ENCODE data around the gene TRPM2.
"Not testable (repeated sequence)": the region's sequence is repeated elsewhere in the genome, so short reads cannot be mapped to it uniquely, and the experiment has no call there.

Gene TRPM2

DNA sequence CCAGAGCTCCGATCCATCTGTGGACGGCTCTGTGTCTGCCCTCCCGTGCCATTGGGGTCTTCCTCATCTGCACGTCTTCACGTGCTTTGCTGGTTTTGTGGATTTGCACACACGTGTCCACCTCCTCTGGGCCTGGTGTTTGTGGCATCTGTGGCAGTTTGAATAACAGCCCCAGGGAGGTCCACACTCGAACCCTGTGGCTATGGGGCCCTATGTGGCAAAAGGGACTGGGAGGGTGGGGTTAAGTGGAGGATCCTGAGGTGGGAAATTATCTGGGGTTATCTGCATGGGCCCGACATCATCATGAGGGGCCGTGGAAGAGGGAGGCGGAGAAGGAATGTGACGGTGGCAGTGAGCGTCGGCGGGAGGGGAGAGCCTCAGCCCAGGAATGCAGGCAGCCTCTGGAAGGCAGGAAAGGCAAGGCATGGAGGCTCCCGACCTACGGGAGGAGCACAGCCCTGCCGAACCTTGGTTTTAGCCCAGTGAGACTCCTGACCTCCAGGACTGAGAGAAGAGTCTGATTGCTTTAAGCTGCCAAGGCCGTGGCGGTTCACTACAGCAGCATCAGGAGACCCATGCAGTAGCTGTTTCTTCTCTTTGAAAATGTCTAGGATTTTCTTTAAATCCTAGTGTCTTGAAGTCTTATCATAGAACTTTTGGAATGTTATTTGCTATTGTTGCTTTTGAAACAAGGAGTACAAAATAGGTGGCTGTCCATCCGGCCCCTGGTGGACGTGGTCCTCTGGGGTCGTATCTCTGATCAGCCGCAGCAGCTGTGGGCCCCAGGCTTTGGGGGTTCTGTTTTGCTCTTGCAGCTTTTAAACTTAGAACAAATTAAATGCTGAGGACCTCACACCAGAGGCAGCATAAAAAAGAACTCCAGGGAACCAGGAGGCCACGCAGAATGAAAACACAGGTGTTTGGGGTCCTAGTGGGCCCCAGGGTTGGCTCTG is 61.9 kb downstream of the TRPM2 start:
- DNase-seq (ENCODE audit: low read depth), result no peak

DNA sequence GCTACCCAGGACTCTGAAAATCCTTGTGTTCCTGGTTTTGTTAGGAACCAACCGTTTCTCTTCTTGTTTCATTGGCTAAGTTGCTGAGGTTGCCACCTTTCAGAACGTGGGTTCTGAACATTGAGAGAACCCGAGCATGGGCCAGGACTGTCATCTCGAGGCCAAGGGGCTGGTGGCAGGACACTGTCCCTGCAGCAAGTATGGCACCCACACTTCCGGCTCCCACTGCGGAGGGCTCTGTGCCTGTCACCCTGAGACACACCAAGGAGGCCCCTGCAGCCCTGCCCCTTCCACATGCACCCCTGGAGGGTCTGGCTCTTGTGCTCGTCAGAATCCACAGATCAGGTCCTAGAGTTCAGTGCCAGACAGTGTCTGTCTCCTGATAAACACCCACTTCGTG is 62.8 kb downstream of the TRPM2 start:
- no peak for DNase-seq (ENCODE audit: low read depth)

DNA sequence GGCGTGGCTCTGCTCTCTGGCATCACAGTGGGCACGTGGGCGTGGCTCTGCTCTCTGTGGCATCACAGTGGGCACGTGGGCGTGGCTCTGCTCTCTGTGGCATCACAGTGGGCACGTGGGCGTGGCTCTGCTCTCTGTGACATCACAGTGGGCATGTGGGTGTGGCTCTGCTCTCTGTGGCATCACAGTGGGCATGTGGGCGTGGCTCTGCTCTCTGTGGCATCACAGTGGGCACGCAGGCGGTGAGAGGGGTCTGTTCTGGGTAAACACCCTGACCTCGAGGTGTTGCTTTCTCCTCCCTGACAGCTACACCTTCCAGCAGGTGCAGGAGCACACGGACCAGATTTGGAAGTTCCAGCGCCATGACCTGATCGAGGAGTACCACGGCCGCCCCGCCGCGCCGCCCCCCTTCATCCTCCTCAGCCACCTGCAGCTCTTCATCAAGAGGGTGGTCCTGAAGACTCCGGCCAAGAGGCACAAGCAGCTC is 64.2 kb downstream of the TRPM2 start:
- DNase-seq (ENCODE audit: low read depth), result not testable (repeated sequence)

DNA sequence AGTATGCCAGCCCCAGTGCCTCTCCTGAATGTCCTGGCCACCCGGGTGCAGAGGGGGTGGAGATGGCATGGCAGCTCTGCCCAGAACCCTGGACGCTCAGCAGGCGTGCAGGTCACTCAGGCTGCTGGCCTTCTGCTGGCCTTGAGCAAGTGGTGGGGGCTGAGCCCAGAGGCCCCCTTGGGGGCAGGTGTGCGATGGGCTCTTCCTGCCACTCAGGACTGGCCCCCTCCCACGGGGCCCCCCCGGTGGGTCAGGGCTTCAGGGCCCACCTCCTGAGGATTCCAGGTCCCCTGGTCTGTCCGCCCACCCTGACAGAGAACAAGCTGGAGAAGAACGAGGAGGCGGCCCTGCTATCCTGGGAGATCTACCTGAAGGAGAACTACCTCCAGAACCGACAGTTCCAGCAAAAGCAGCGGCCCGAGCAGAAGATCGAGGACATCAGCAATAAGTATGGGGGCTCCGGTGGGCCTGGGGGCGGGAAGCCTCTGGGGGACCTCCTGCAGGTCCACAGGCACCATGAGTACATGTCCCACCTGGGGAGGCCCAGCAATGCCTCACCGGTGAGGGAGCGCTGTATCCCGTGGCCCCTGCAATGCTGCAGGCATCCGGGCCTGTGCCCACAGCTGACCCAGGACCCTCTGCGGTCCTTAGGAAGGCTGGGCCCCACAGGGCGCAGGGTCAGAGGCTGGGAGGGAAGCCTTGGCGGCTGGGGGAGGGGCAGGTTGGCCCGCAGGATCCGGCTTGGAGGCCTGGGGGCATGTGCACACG is 64.9 kb downstream of the TRPM2 start:
- no peak for DNase-seq (ENCODE audit: low read depth)

DNA sequence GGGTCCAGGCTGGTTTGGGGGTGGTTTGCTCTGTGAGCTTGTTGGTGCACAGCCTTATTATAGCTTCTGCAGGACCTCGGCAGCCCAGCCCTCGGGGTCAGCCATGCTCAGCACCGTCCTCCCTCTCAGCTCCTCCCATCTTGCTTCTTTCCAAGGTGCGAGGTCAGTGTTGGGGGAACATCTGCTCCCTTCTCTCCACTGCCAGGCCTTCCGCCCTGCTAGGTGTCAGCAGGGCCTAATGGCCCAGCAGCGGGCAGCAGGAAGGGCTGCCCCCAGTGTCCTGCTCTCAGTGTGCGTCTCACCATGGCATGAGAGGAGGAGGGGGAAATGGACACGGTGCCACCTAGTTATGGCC is 65.4 kb downstream of the TRPM2 start:
- DNase-seq (ENCODE audit: low read depth), result no peak

DNA sequence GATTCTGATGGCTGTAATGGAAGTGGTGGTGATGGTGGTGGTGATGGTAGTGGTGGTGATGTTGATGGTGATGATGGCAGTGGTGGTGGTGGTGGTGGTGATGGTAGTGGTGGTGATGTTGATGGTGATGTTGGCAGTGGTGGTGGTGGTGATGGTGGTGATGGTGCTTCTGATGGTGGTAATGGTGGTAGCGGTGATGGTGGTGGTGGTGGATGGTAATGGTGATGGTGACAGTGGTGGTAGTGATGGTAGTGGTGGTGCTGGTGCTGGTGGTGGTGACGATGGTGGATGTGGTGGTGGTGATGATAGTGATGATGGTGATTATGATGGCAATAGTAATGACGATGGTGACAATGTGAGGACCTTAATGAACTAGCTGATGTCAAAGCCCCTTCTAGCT is 66.3 kb downstream of the TRPM2 start:
- no peak for DNase-seq (ENCODE audit: low read depth)

DNA sequence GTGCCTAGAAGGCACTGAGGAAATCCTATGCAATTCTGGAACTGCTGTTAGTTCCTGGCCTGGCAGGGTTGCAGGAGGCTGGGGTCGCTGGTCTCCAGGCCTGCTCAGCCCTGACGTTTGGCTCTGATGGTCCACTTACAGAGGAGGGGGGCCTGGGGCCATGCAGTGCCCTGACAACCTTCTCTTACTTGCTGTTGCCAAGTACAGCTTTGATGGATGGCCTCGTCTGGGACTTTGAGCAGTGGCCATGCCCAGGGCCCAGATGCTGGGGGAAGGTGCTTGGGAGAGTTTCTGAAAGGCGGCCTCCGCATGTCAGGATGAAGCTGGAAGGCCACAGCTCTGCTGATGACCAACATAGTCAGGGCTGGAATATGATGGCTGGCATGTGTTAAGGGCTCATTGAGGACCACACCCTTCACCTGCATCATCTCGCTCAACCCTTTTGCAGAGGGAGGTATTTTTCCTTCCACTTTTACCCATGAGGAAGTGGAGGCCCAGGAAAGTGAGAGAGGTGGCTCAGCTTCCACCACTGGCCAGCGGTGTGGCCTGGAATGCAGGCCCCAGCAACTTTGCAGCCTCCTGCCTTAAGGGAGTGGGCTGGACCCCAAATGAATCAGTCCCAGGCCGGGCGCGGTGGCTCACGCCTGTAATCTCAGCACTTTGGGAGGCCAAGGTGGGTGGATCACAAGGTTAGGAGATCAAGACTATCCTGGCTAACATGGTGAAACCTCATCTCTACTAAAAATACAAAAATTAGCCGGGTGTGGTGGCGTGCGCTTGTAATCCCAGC is 67.2 kb downstream of the TRPM2 start:
- no peak for DNase-seq (ENCODE audit: low read depth)

DNA sequence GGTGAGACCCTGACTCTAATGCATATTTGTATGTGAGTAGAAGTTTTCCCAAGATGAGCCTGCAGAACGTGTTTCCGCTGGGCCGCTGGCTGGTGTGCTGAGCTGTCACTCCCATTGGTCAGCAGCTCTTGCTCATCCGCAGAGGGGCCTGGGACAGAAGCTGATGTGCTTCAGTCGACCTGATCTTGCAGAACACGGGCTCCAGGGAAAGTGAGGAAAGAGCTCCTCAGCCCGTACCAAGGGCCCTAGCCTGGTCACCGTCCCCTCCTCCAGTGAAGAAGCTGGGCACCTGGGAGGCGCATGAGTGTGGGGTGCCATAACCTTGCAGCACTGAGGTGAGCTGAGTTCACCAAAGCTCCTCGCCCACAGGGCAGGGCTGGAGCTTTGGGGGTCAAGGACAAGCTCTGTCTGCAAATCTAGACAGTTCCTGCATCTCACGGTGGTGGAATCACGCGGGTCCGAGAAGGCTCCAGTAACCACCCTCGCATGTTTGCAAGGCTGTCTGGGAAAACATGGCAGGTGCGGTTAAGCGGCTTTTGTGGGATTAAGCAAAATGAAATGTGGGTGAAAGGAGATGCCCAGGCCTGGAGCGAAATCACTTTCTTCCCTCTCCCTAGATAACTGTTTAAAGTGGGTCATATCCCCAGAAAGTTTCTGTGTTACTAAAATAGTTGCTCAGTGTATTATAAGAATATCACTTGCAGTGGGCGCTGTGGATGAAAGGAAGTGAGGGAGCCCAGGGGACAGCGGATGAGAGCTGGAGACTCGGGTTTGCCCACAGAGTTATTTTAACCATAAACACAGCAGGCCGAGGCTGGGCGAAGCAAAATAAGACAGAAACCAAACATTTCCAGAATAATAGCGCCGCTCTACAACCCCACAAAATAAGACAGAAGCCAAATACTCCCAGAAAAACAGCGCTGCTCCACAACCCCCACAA is 68.8 kb downstream of the TRPM2 start:
- DNase-seq (ENCODE audit: low read depth), result no peak

DNA sequence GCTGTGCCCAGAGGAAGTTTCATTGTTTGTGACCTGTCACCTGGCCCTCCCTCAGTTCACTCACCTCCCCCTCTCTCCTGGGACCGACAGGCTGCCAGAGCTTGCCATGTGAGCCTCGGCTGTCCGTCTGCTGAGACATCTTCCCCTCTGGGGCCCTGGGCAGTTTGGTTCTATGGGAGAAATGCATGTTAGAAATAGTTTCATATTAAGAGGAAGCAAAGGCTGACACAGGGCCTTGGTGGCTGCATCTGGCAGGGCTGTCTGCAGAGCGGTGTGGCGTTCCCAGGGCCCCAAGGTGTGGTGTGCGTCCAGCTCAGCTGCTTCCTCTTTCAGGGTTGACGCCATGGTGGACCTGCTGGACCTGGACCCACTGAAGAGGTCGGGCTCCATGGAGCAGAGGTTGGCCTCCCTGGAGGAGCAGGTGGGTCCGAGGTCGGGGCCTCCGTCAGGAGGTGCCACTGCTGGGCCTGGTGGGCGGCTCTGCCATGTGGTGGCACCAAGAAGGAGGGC is 69.9 kb downstream of the TRPM2 start:
- DNase-seq (ENCODE audit: low read depth), result no peak

DNA sequence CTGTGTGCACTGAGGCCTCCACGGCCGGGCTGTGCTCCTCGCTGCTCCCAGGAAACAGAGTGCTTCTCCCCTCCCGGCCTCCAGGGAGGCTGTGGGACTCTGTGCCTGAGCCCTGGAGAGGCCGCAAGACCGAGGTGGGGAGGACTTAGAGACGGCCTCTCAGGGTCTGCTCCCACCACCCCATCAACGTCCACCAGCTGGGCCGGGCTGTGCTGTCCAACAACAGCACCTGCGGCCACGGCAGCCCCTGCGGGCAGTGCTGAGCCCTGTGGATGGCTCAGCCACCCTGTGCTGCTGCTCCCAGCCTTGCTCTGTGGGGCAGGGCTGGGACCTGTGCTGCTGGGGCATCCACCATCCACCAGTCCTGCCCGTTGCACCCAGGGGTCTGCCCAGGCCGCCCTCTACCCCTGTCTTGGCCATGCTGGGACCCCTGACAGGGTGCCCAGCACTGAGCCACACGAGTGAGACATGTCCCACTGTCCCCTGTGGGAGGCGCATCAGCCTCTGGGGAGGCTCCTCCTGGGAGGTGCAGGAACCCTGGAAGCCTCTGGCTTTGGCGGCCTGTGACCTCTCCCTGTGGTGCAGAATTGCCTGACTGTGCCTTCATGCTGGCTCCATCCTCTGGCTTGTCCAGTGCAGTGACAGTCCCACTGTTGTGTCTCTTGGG is 70.7 kb downstream of the TRPM2 start:
- no peak for DNase-seq (ENCODE audit: low read depth)

DNA sequence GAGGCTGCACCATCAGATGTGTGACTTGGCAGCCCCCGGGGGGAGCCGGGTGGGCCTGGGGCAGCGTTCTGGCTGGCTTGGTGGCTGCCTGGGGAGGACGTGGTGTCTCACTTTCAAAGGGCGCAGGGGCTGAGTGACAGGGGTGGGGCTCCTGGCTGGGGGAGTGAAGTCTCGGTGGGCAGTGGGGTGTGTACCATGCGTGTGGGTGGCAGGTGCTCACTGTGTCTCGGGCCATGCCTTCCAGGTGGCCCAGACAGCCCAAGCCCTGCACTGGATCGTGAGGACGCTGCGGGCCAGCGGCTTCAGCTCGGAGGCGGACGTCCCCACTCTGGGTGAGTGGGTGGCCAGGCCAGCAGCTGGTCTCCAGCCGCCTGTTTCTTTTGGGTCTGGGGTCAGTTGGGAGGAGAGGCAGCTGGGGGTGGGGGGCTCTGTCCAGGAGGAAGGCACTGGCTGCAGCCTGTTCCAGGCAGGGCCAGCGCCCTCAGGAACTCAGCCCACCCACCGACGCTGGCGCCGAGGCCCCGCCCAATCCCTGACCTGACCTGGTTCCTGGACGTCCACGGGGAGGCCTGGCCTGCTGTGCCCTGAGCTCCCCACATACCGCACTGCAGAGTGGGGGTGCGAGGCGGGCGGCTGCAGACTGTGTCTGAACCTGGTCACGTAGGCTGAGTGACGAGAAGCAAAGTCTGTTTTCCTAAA is 71.3 kb downstream of the TRPM2 start:
- DNase-seq (ENCODE audit: low read depth), result no peak

DNA sequence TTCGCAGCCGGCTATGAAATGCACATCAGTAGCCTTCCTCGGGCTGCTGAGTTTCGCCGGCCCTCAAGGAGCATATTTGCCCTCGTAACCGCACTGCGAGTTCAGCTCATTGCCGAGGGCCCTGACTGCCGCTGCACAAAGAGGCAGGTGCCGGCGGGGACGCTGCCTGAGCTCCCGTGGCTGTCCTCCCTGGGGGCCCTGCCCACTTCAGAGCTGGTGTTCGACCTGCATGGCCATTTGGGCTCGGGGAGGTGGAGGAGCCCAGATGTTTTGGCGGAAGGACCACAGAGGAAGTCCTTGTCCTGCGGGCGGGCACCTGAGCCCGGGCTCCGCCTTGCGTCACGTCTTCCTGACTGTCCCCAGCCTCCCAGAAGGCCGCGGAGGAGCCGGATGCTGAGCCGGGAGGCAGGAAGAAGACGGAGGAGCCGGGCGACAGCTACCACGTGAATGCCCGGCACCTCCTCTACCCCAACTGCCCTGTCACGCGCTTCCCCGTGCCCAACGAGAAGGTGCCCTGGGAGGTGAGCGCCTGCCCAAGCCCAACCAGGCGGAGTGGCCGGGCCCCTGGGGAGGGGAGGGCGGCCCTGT is 72.0 kb downstream of the TRPM2 start:
- DNase-seq (ENCODE audit: low read depth), result no peak

DNA sequence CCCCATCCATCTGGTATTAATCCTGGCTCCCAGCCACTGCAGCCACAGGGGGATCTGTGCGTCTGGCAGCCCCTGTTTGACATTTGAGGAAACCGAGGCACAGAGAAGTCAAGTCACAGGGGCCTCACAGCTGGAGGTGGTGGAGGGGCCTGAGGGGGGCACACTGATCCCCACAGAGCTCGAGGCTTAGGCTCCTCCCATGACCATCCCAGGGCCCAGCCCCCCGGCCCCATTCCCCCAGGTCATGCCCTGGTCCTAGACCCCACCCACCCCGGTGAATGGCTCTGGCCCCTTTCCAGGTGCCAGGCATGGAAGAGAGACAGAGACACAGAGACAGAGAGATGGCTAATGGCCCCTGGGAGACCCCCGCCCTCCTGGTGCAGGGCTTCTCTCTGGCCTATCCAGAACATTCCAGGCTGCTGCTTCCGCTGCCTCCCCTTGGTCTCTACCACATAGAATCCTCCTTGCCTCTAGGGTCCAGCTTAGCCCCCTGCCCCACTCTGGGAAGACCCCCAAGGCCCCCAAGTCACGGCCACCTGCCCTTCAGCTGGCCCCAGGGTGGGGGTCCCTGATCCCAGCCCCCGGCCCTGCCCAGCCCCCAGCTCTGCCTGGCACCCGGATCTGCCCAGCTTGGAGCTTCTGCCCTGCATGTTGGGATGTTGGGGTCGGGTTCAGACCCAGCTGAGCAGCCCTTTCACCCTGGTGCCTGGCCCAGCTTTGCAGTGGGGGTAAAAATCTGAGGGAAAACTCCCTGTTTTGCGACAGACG is 72.7 kb downstream of the TRPM2 start:
- DNase-seq (ENCODE audit: low read depth), result no peak

DNA sequence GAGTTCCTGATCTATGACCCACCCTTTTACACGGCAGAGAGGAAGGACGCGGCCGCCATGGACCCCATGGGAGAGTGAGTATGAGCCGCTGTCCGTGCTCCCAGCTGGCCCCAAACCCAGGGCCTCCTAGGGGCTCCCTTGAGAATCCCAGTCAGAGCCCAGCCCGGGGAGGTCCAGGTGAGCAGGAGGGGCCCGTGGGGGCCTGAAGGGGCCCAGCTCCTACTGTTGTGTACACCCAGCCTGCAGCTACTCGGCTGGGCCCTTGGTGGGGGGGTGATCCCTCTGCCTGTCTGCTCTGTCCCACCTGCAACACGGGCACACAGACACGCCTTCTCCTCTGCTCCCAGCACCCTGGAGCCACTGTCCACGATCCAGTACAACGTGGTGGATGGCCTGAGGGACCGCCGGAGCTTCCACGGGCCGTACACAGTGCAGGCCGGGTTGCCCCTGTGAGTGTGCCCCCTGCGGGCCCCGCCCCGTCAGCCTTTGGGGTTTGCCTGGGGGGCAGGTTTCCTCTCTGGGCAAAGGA is 73.3 kb downstream of the TRPM2 start:
- no peak for DNase-seq (ENCODE audit: low read depth)

DNA sequence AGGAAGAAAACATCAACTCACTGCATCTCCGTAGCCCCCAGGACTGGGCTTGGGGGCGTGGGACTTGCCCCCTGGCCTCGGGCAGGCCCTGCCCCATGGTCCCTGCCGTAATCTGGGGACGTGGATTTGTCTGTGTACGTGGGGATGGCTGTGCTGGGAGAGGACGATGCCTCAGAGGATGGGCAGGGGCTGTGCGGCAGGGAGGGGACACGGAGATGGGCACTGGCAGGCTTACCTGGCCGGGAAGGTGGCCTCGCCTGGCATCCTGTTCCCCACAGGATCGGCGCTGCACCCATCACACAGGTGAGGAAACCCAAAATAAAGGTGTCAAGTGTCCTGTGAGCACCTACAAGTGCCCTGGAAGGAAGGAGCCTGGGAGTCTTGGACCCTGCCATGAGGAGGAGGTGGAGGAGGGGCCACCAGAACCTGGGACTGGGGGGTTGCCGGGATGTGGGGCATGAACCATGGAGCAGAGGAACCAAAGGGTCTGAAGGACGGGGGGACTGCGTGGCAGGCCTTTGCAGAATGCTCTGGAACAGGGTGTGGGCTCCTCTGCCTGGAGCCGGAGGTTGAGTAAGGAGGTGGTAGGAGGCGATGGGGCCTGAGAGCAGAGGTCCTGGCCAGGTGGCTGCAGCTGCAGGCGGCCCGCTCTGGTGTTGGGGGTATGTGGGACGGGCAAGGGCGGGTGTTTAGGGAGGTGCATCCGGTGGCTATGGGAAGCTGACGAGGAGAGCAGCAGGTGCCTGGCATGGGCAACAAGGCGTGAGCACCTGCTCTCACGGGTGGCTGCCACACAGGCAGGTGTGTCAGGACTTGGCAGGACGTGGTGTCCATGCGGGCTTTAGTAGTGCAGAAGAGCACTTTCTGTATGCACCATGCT is 74.1 kb downstream of the TRPM2 start:
- DNase-seq (ENCODE audit: low read depth), result no peak

DNA sequence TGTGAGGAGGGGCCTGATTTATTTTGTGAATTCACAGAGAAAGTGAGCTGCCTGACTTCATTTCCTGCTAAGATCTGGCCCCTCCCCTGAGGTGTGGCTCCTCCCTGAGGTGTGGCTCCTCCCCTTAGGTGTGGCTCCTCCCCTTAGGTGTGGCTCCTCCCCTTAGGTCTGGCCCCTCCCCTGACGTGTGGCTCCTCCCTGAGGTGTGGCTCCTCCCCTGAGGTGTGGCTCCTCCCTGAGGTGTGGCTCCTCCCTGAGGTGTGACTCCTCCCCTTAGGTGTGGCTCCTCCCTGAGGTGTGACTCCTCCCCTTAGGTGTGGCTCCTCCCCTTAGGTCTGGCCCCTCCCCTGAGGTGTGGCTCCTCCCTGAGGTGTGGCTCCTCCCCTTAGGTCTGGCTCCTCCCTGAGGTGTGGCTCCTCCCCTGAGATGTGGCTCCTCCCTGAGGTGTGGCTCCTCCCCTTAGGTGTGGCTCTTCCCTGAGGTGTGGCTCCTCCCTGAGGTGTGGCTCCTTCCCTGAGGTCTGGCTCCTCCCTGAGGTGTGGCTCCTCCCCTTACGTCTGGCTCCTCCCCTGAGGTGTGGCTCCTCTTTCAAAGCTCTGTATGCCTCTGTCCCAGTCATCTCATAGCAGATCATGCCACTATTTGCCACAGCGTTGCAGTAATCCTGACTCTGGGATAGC is 75.0 kb downstream of the TRPM2 start:
- no peak for DNase-seq (ENCODE audit: low read depth)

DNA sequence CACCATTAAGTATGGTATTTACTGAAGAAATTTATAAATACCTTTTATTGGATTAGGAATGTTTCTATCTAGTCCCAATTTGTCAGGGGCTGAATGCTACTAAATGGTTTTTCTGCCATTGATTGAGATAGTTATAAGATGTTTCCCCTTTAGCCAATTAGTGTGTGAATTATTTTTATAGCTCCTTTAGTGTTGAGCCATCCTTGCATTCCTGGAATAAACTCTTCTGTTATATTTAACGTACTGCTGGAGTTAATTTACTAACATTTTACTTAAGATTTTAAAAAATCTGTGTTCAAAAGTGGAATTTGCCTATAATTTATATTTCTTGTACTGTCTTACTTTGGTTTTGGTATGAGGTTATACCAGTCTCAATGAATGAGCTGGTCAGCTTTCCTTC is 76.5 kb downstream of the TRPM2 start:
- no peak for DNase-seq (ENCODE audit: low read depth)

Data from iris pigment epithelial cell (primary cell).